Neural progenitor cell (in vitro differentiated cells): ENCODE results near the gene PPP1R37. TPM values are rescaled to one million over a fixed set of nuclear protein-coding genes. Genes with fewer than 3 reads are reported as not detected.

Experiments used
- DNase-seq: peaks from one replicate; pipeline ENCODE4 v3.0.0-alpha.2; 2016; ENCODE audit warnings: low spot score
- H2AFZ ChIP-seq: fragments of 200-600 bp; sonication (generic); replicated peaks from 2 replicates; pipeline ENCODE4 v1.6.1; 2016; ENCODE audit warnings: antibody characterized with exemption
- H3F3A ChIP-seq: fragments of 200-600 bp; sonication (generic); 2 replicates; pipeline ENCODE4 v1.6.1; 2016; ENCODE audit warnings: antibody characterized with exemption, low read depth
- H3K27ac ChIP-seq: fragments of 200-600 bp; sonication (generic); 2 replicates; pipeline ENCODE4 v1.5.1; 2016; ENCODE audit warnings: mild to moderate bottlenecking
- H3K27me3 ChIP-seq: fragments of 200-600 bp; sonication (generic); 2 replicates; pipeline ENCODE4 v1.6.1; 2016; ENCODE audit warnings: mild to moderate bottlenecking, moderate library complexity
- H3K36me3 ChIP-seq: fragments of 200-600 bp; sonication (generic); 2 replicates; pipeline ENCODE4 v1.5.1; 2016
- H3K4me1 ChIP-seq: fragments of 200-600 bp; sonication (generic); 2 replicates; pipeline ENCODE4 v1.6.1; 2016; ENCODE audit warnings: mixed run types
- H3K4me2 ChIP-seq: fragments of 200-600 bp; sonication (generic); 2 replicates; pipeline ENCODE4 v1.6.1; 2016
- H3K4me3 ChIP-seq: fragments of 200-600 bp; sonication (generic); 2 replicates; pipeline ENCODE4 v1.5.1; 2016
- H3K79me2 ChIP-seq: fragments of 200-600 bp; sonication (generic); 2 replicates; pipeline ENCODE4 v1.6.1; 2016; ENCODE audit warnings: low read depth
- H3K9ac ChIP-seq: fragments of 200-600 bp; sonication (generic); 2 replicates; pipeline ENCODE4 v1.6.1; 2016
- H3K9me3 ChIP-seq: fragments of 200-600 bp; sonication (generic); 2 replicates; pipeline ENCODE4 v1.5.1; 2016; ENCODE audit warnings: low read depth
- H4K20me1 ChIP-seq: fragments of 200-600 bp; sonication (generic); 2 replicates; pipeline ENCODE4 v1.6.1; 2016; ENCODE audit warnings: low read depth
- H3K27ac Mint-ChIP-seq: 3 replicates; pipeline ENCODE4 v1.8.0; 2021; ENCODE audit warnings: mixed read lengths
- H3K27me3 Mint-ChIP-seq: 2 replicates; pipeline ENCODE4 v1.8.0; 2022; ENCODE audit warnings: low read depth, mild to moderate bottlenecking, inconsistent platforms, moderate library complexity, mixed read lengths; ENCODE audit not compliant: insufficient read depth
- H3K36me3 Mint-ChIP-seq: 3 replicates; pipeline ENCODE4 v1.8.0; 2021; ENCODE audit warnings: mixed read lengths
- H3K4me1 Mint-ChIP-seq: 3 replicates; pipeline ENCODE4 v1.8.0; 2021; ENCODE audit warnings: mixed read lengths
- H3K4me3 Mint-ChIP-seq: 3 replicates; pipeline ENCODE4 v1.8.0; 2021; ENCODE audit warnings: mild to moderate bottlenecking, moderate library complexity, mixed read lengths
- H3K9me3 Mint-ChIP-seq: 3 replicates; pipeline ENCODE4 v1.8.0; 2020; ENCODE audit warnings: mixed read lengths
- EZH2 ChIP-seq: fragments of 200-600 bp; sonication (generic); IDR thresholded peaks from 2 replicates; pipeline ENCODE4 v1.6.1; 2017; ENCODE audit warnings: antibody characterized with exemption, mild to moderate bottlenecking, moderate library complexity
- EZH2phosphoT487 ChIP-seq: fragments of 200-600 bp; sonication (generic); IDR thresholded peaks from 2 replicates; pipeline ENCODE4 v1.6.1; 2017; ENCODE audit warnings: antibody characterized with exemption
- total RNA-seq: library from RNA; depleted of rRNA; stranded (reverse); fragments of >200 nt; gene quantifications from 2 replicates; pipeline ENCODE4 v1.2.3, GENCODE V29; 2015; ENCODE audit warnings: low replicate concordance
- TF ChIP-seq, protein P1 (sequence below): fragments of 200-600 bp; sonication (generic); IDR thresholded peaks from 2 replicates; pipeline ENCODE4 v1.5.1; 2017; ENCODE audit warnings: antibody characterized with exemption, mild to moderate bottlenecking

The PPP1R37 gene
- total RNA-seq, 1 donor from 2014 or later = 8.1 TPM

DNA sequence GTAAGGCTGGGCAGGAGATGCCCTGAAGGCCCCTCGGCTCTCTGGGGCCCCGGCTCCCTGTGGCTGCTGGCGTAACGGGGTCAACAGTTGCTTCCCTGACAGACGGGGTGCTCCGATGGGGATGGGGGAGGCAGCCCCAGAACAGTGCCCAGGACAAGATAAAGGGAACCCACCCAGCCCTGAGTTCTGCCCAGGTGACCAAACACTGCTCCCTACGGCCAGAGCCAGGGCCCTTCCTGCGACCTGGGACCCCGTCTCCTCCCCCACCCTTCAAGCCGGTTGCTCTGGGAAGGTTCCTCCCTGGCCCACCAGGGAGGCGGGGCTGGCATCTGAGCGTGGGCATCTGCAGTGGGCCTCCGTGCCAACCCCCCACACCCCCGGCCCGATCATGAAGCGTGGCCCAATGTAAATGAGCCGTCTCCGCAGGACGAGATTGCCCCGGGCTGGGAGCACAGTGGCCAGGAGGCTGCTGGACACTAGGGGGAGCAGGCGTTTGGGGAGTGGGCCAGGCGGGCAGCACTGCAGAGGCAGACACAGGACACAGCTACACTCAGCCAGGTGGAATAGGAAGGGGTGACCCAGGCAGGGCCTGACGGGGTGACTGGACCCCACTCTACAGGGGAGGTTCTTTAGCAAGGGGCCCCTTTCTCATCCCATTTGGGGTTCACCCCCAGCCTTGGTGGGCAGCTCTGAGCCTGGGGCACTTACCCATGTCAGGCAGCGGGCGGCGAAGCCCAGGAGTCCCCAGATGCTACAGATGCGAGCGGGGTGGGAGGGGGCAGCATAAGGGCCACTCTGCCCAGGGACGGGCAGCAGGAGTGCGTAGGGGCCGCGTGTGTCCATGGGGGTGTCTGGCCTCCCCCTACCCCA, 69.0 kb downstream of the PPP1R37 start:
- Histone ChIP-seq H2AFZ (no peak overlapping the region), H4K20me1 (peaks cover 13% of the 10 kb centered on the region), H3K9me3 (no peaks in the 10 kb centered on the region), H3K79me2 (no peaks in the 10 kb centered on the region), H3K4me2 (no peak overlapping the region), H3K4me3 (no peak overlapping the region), H3K27me3 (peaks cover 26% of the 10 kb centered on the region), H3K9ac (no peak overlapping the region), H3F3A (no peaks in the 10 kb centered on the region), H3K4me1 (no peaks in the 10 kb centered on the region), H3K36me3 (no peaks in the 10 kb centered on the region), H3K27ac (no peak overlapping the region)
- no peak overlapping the region for H3K27ac Mint-ChIP-seq
- H3K27me3 Mint-ChIP-seq = peaks cover 4% of the 10 kb centered on the region
- no peak overlapping the region for H3K4me3 Mint-ChIP-seq
- H3K9me3 Mint-ChIP-seq = no peaks in the 10 kb centered on the region
- H3K4me1 Mint-ChIP-seq = peaks cover 10% of the 10 kb centered on the region
- TF ChIP-seq EZH2 (no peak), EZH2phosphoT487 (no peak)
- TF ChIP-seq, protein P1, sequence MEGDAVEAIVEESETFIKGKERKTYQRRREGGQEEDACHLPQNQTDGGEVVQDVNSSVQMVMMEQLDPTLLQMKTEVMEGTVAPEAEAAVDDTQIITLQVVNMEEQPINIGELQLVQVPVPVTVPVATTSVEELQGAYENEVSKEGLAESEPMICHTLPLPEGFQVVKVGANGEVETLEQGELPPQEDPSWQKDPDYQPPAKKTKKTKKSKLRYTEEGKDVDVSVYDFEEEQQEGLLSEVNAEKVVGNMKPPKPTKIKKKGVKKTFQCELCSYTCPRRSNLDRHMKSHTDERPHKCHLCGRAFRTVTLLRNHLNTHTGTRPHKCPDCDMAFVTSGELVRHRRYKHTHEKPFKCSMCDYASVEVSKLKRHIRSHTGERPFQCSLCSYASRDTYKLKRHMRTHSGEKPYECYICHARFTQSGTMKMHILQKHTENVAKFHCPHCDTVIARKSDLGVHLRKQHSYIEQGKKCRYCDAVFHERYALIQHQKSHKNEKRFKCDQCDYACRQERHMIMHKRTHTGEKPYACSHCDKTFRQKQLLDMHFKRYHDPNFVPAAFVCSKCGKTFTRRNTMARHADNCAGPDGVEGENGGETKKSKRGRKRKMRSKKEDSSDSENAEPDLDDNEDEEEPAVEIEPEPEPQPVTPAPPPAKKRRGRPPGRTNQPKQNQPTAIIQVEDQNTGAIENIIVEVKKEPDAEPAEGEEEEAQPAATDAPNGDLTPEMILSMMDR = peak; percentile 79
- H3K36me3 Mint-ChIP-seq = no peaks in the 10 kb centered on the region
- peak; percentile 84 for DNase-seq

DNA sequence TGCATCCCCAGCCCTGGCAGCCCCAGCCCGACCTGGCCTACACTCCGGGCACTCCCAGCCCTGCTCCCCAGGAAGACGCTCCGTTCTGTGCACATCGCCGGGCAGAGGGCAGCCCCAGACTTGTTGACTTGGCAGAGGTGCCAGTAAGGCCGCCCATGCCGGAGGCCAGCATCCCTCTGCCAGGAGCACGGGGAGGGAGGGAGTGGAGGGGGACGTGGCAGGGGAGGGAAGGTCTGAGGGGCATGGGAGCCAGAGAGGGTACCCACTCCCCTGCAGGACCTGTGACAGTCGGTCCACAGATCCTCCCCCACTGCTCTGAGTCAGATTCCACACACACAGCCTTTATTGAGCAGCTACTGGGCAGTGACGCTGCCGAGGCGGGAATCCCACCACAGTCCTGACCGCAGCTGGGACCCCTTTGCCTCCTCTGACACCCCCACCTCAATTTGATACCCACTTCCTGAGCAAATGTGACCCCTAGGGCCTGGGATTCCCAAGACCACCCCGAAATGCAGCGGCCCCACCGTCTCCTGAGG, 69.7 kb downstream of the PPP1R37 start:
- H3K27me3 Mint-ChIP-seq = peaks cover 4% of the 10 kb centered on the region
- H3K27ac Mint-ChIP-seq = no peak overlapping the region
- H3K27ac ChIP-seq = no peak overlapping the region
- no peaks in the 10 kb centered on the region for H3K79me2 ChIP-seq
- no peaks in the 10 kb centered on the region for H3F3A ChIP-seq
- no peaks in the 10 kb centered on the region for H3K36me3 ChIP-seq
- DNase-seq = no peak
- H3K4me3 Mint-ChIP-seq = no peak overlapping the region
- H3K4me1 ChIP-seq = no peaks in the 10 kb centered on the region
- peaks cover 9% of the 10 kb centered on the region for H3K4me1 Mint-ChIP-seq
- TF ChIP-seq EZH2 (no peak), EZH2phosphoT487 (no peak)
- TF ChIP-seq, protein P1 = no peak
- H3K4me3 ChIP-seq = no peak overlapping the region
- H3K9me3 Mint-ChIP-seq = no peaks in the 10 kb centered on the region
- H4K20me1 ChIP-seq = peaks cover 19% of the 10 kb centered on the region
- H3K4me2 ChIP-seq = no peak overlapping the region
- no peak overlapping the region for H2AFZ ChIP-seq
- no peaks in the 10 kb centered on the region for H3K9me3 ChIP-seq
- no peak overlapping the region for H3K9ac ChIP-seq
- peaks cover 20% of the 10 kb centered on the region for H3K27me3 ChIP-seq
- no peaks in the 10 kb centered on the region for H3K36me3 Mint-ChIP-seq

DNA sequence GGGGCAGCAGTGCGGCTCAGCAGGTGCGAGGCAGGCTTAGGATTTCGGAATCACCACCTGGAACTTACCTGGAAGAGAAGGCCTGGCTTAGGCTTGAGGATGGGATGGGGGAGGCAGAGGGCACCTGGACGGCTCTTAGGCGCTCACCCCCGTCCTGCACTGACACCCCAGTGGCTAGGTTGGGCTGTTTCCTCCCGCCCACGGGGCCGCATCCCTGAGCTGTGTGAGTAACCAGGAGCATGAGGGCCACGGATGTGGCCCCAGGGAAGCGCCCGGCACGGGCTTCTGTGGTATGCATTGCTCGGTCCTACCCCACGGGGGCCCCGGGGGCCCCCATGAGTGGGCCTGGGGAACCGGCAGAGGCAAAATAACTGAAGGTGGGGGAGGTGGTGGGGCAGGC, 70.2 kb downstream of the PPP1R37 start:
- TF ChIP-seq EZH2phosphoT487 = no peak
- no peak for TF ChIP-seq EZH2
- TF ChIP-seq, protein P1 = no peak
- Histone ChIP-seq H2AFZ (no peak overlapping the region), H3K4me3 (no peak overlapping the region), H4K20me1 (peaks cover 19% of the 10 kb centered on the region), H3K9me3 (no peaks in the 10 kb centered on the region), H3K27ac (no peak overlapping the region), H3K4me1 (no peaks in the 10 kb centered on the region), H3K79me2 (no peaks in the 10 kb centered on the region), H3K4me2 (no peak overlapping the region), H3K9ac (no peak overlapping the region), H3K36me3 (no peaks in the 10 kb centered on the region), H3F3A (no peaks in the 10 kb centered on the region), H3K27me3 (peaks cover 18% of the 10 kb centered on the region)
- Mint-ChIP-seq H3K27me3 (peaks cover 2% of the 10 kb centered on the region), H3K27ac (no peak overlapping the region), H3K9me3 (no peaks in the 10 kb centered on the region), H3K4me1 (peaks cover 9% of the 10 kb centered on the region), H3K4me3 (no peak overlapping the region), H3K36me3 (no peaks in the 10 kb centered on the region)
- DNase-seq = no peak
